ENCODE data around the gene CACNA1G.

DNA sequence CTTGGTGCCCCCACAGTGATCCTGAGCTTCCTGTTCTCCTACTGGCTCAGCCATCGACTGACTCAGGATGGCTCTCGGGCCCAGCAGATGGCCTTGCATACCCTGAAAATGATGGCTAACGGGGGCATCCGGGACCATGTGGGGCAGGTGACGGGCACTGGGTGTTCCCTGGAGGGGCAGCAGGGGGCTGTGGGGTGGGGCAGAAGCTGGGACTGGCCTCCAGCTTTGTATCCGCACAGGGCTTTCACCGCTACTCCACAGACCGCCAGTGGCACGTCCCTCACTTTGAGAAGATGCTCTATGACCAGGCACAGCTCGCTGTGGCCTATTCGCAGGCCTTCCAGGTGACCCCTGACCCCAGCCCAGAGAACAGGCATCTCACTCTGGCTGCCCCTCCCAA lies 10.5 kb upstream of the CACNA1G start:
- TF ChIP-seq CREM (CRISPR knock-in tag; IDR thresholded peaks at IDR 0.05) = no peak
- TF ChIP-seq, protein P1, sequence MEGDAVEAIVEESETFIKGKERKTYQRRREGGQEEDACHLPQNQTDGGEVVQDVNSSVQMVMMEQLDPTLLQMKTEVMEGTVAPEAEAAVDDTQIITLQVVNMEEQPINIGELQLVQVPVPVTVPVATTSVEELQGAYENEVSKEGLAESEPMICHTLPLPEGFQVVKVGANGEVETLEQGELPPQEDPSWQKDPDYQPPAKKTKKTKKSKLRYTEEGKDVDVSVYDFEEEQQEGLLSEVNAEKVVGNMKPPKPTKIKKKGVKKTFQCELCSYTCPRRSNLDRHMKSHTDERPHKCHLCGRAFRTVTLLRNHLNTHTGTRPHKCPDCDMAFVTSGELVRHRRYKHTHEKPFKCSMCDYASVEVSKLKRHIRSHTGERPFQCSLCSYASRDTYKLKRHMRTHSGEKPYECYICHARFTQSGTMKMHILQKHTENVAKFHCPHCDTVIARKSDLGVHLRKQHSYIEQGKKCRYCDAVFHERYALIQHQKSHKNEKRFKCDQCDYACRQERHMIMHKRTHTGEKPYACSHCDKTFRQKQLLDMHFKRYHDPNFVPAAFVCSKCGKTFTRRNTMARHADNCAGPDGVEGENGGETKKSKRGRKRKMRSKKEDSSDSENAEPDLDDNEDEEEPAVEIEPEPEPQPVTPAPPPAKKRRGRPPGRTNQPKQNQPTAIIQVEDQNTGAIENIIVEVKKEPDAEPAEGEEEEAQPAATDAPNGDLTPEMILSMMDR (IDR thresholded peaks at IDR 0.05) = no peak
- TF ChIP-seq, protein P2, sequence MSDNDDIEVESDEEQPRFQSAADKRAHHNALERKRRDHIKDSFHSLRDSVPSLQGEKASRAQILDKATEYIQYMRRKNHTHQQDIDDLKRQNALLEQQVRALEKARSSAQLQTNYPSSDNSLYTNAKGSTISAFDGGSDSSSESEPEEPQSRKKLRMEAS (CRISPR knock-in tag; IDR thresholded peaks at IDR 0.05) = no peak
- no peak for TF ChIP-seq CREB1 (CRISPR knock-in tag; IDR thresholded peaks at IDR 0.05)
